Gastrocnemius medialis (tissue), 4 donors: ENCODE measurements around the gene CEP83. TPM values are rescaled to one million over a fixed set of nuclear protein-coding genes. Genes with fewer than 3 reads are reported as not detected.

Source experiments
- ATAC-seq, 2 donors: fragments of 150-250 bp; one replicate each; pipeline ENCODE4 v1.9.1; 2016
- DNase-seq, 2 donors: peaks; one replicate each; pipeline ENCODE4 v3.0.0-alpha.2; 2019
- H3K27ac ChIP-seq, 4 donors: fragments of 200-600 bp; sonication (generic); 1 replicate in 1 of 4; 2 replicates in 3 of 4; pipeline ENCODE4 v1.5.1; 2016 to 2018; ENCODE audit warnings: mild to moderate bottlenecking in 2 of 4, moderate library complexity in 1 of 4
- H3K27me3 ChIP-seq, 3 donors: fragments of 200-600 bp; sonication (generic) in 2 of 3; 1 replicate in 1 of 3; 2 replicates in 2 of 3; pipeline versions ENCODE4 v1.5.1 to v1.6.0; 2016 to 2019; ENCODE audit warnings: mild to moderate bottlenecking in 1 of 3, moderate library complexity in 1 of 3
- H3K36me3 ChIP-seq, 2 donors: fragments of 200-600 bp; sonication (generic) in 1 of 2; one replicate each; pipeline ENCODE4 v1.5.1; 2017 to 2018
- H3K4me1 ChIP-seq, 2 donors: fragments of 200-600 bp; sonication (generic) in 1 of 2; one replicate each; pipeline ENCODE4 v1.5.1; 2016 to 2017; ENCODE audit warnings: mild to moderate bottlenecking in 2 of 2
- H3K4me3 ChIP-seq, 4 donors: fragments of 200-600 bp; sonication (generic) in 3 of 4; 1 replicate in 1 of 4; 2 replicates in 3 of 4; pipeline ENCODE4 v1.5.1; 2016 to 2019; ENCODE audit warnings: mild to moderate bottlenecking in 2 of 4
- H3K9me3 ChIP-seq, 3 donors: fragments of 200-600 bp; sonication (generic) in 2 of 3; 1 replicate in 1 of 3; 2 replicates in 2 of 3; pipeline ENCODE4 v1.5.1; 2016 to 2019
- CTCF ChIP-seq, 5 experiments: fragments of 450-650 bp in 3 of 5; fragments of 200-600 bp in 2 of 5; sonication (generic) in 2 of 5; IDR thresholded peaks in 4 of 5; conservative IDR thresholded peaks in 1 of 5; 1 replicate in 4 of 5; 2 replicates in 1 of 5; pipeline ENCODE4 v1.5.1; 2016 to 2019; ENCODE audit warnings: antibody characterized with exemption in 5 of 5, mild to moderate bottlenecking in 3 of 5, moderate library complexity in 3 of 5
- POLR2A ChIP-seq, 2 donors: fragments of 450-650 bp; IDR thresholded peaks; one replicate each; pipeline ENCODE4 v1.6.1; 2017; ENCODE audit warnings: antibody characterized with exemption in 2 of 2, mild to moderate bottlenecking in 2 of 2, moderate library complexity in 2 of 2
- in situ Hi-C, 4 donors: fragments of 200-750 bp; cut with MboI; loops; one replicate each; pipeline versions ENCODE4 v1.15.0 to v1.8.0; 2017; ENCODE audit warnings: low sequenced_read_pairs in 4 of 4
- intact Hi-C: fragments of 100-400 bp; cut with DNase I; formaldehyde crosslinking; loops from one replicate; pipeline ENCODE4 v1.15.1; 2023; ENCODE audit warnings: low total_unique reads
- total RNA-seq, 4 donors: library from RNA; depleted of rRNA; stranded (reverse); fragments of >200 nt; gene quantifications; one replicate each; pipeline versions ENCODE4 v1.1.0 to v1.2.3, GENCODE V29; 2016

The CEP83 gene
- total RNA-seq, 4 donors from 2014 or later, result 3.5 to 19.5 (median 11.2) TPM

- in situ Hi-C loops, result no loop called here
- H3K9me3 ChIP-seq, result no peaks in the 10 kb centered on the region
- no peaks in the 10 kb centered on the region for H3K36me3 ChIP-seq
- H3K4me1 ChIP-seq, result peaks cover 9 to 15% of the 10 kb centered on the region in 2 donors
- intact Hi-C loops, result no loop called here
- TF ChIP-seq POLR2A (IDR thresholded peaks at IDR 0.05) (no peak), CTCF (IDR thresholded peaks at IDR 0.05 in 4 of 5, conservative IDR thresholded peaks at IDR 0.05 in 1 of 5) (no peak)
- ATAC-seq, result no peak
- no peak overlapping the region for H3K27ac ChIP-seq
- no peak overlapping the region for H3K4me3 ChIP-seq
- DNase-seq, result no peak
- H3K27me3 ChIP-seq, result no peaks in the 10 kb centered on the region
Observed at GRCh38 chr12:94286583-94287244, 173.0 kb downstream of the CEP83 start.

GRCh38 chr12:94285943-94286582 is 173.6 kb downstream of the CEP83 start:
- no peak for TF ChIP-seq POLR2A (IDR thresholded peaks at IDR 0.05)
- TF ChIP-seq CTCF (IDR thresholded peaks at IDR 0.05 in 4 of 5, conservative IDR thresholded peaks at IDR 0.05 in 1 of 5), result no peak
- H3K4me1 ChIP-seq, result peaks cover 9 to 16% of the 10 kb centered on the region in 2 donors
- in situ Hi-C loops, result no loop called here
- H3K9me3 ChIP-seq, result no peaks in the 10 kb centered on the region
- no peak overlapping the region for H3K4me3 ChIP-seq
- no peak overlapping the region for H3K27ac ChIP-seq
- H3K27me3 ChIP-seq, result no peaks in the 10 kb centered on the region
- DNase-seq (no peak), ATAC-seq (no peak)
- H3K36me3 ChIP-seq, result no peaks in the 10 kb centered on the region
- intact Hi-C loops, result no loop called here

GRCh38 chr12:94284859-94285258 is 174.8 kb downstream of the CEP83 start:
- intact Hi-C loops, result no loop called here
- Histone ChIP-seq H3K4me1 (peaks cover 9% of the 10 kb centered on the region in 2 donors), H3K27ac (no peak overlapping the region), H3K4me3 (no peak overlapping the region), H3K27me3 (no peaks in the 10 kb centered on the region), H3K9me3 (no peaks in the 10 kb centered on the region), H3K36me3 (no peaks in the 10 kb centered on the region)
- DNase-seq, result no peak
- in situ Hi-C loops, result no loop called here
- TF ChIP-seq CTCF (IDR thresholded peaks at IDR 0.05 in 4 of 5, conservative IDR thresholded peaks at IDR 0.05 in 1 of 5) (no peak), POLR2A (IDR thresholded peaks at IDR 0.05) (no peak)
- no peak for ATAC-seq

GRCh38 chr12:94284046-94284445 is 175.6 kb downstream of the CEP83 start:
- no peak overlapping the region for H3K4me3 ChIP-seq
- H3K36me3 ChIP-seq, result no peaks in the 10 kb centered on the region
- no peak for TF ChIP-seq POLR2A (IDR thresholded peaks at IDR 0.05)
- TF ChIP-seq CTCF (IDR thresholded peaks at IDR 0.05 in 4 of 5, conservative IDR thresholded peaks at IDR 0.05 in 1 of 5), result no peak
- H3K9me3 ChIP-seq, result no peaks in the 10 kb centered on the region
- H3K27ac ChIP-seq, result no peak overlapping the region
- ATAC-seq, result no peak
- no peak for DNase-seq
- in situ Hi-C loops (no loop called here), intact Hi-C loops (no loop called here)
- no peaks in the 10 kb centered on the region for H3K27me3 ChIP-seq
- peaks cover 1 to 4% of the 10 kb centered on the region in 2 donors for H3K4me1 ChIP-seq
